ENCODE measurements around the gene HES3.

GRCh38 chr1:6287029-6287428 lies 43.0 kb downstream of the HES3 start:
- TF ChIP-seq CTCF (IDR thresholded peaks at IDR 0.05 in 2 of 3, conservative IDR thresholded peaks at IDR 0.05 in 1 of 3; ENCODE audit: control insufficient read depth in 2 of 3, extremely low read depth in 1 of 3, insufficient read depth in 1 of 3, low read depth in 3 of 3, low read length in 3 of 3) (no peak), POLR2A (IDR thresholded peaks at IDR 0.05; ENCODE audit: low read depth, low read length) (no peak), ZNF687 (IDR thresholded peaks at IDR 0.05) (no peak), ZBTB33 (IDR thresholded peaks at IDR 0.05) (no peak), ZBED1 (IDR thresholded peaks at IDR 0.05; ENCODE audit: borderline replicate concordance) (no peak), EP300 (IDR thresholded peaks at IDR 0.05; ENCODE audit: borderline replicate concordance in 1 of 2, control insufficient read depth in 1 of 2, low read depth in 2 of 2, low read length in 2 of 2) (no peak), SIN3A (IDR thresholded peaks at IDR 0.05; ENCODE audit: low read depth, low read length) (no peak), ASH2L (IDR thresholded peaks at IDR 0.05; ENCODE audit: borderline replicate concordance, low read depth) (no peak), JUND (IDR thresholded peaks at IDR 0.05; ENCODE audit: low read depth, low read length) (no peak), IRF3 (IDR thresholded peaks at IDR 0.05) (no peak), SMC3 (IDR thresholded peaks at IDR 0.05; ENCODE audit: borderline replicate concordance, low read length) (no peak), EGR1 (IDR thresholded peaks at IDR 0.05; ENCODE audit: borderline replicate concordance in 1 of 2, low read depth in 2 of 2, low read length in 2 of 2) (no peak), YY1 (IDR thresholded peaks at IDR 0.05; ENCODE audit: low read depth, low read length) (no peak), REST (IDR thresholded peaks at IDR 0.05; ENCODE audit: low read depth, low read length) (no peak)

All from GM12878 (cell line).